HFFc6 (cell line): ENCODE measurements around the gene LEFTY2. TPM values are rescaled to one million over a fixed set of nuclear protein-coding genes. Genes with fewer than 3 reads are reported as not detected.

ENCODE experiments used
- DNase-seq: peaks from one replicate; pipeline ENCODE4 v3.0.0-alpha.2; 2018
- H3K27ac Mint-ChIP-seq: 2 replicates; pipeline ENCODE4 v1.8.0; 2020; ENCODE audit warnings: mild to moderate bottlenecking, mixed read lengths
- H3K27me3 Mint-ChIP-seq: 2 replicates; pipeline ENCODE4 v1.8.0; 2021; ENCODE audit warnings: mild to moderate bottlenecking, moderate library complexity, mixed read lengths; ENCODE audit not compliant: insufficient read depth
- H3K36me3 Mint-ChIP-seq: 2 replicates; pipeline ENCODE4 v1.8.0; 2021; ENCODE audit warnings: low read depth, mixed read lengths
- H3K4me1 Mint-ChIP-seq: 2 replicates; pipeline ENCODE4 v1.8.0; 2020; ENCODE audit warnings: low read depth, mixed read lengths
- H3K4me3 Mint-ChIP-seq: 2 replicates; pipeline ENCODE4 v1.8.0; 2020; ENCODE audit warnings: mild to moderate bottlenecking, moderate library complexity, mixed read lengths
- H3K9me3 Mint-ChIP-seq: 2 replicates; pipeline ENCODE4 v1.8.0; 2020; ENCODE audit warnings: mild to moderate bottlenecking, mixed read lengths
- CTCF ChIP-seq: fragments of 200-600 bp; sonication (generic); IDR thresholded peaks from 2 replicates; pipeline ENCODE4 v1.5.0; 2021; ENCODE audit warnings: antibody characterized with exemption, mild to moderate bottlenecking
- total RNA-seq, 6 experiments: library from RNA; stranded (reverse); fragmentation: NEBNext Ultra II Directional; extraction: Animal tissue kit (Norgen Biotek cat#: 25700); gene quantifications; 2 replicates in 1 of 6; 3 replicates in 5 of 6; pipeline ENCODE4 v1.2.3, GENCODE V29; 2021

Gene LEFTY2
- total RNA-seq, 6 experiments from 2014 or later, result not detected

- no peaks in the 10 kb centered on the region for H3K9me3 Mint-ChIP-seq
- peak; percentile 91 for DNase-seq
- no peak for TF ChIP-seq CTCF
- H3K4me3 Mint-ChIP-seq, result peak within 1 kb of the TSS; percentile 94
- H3K27ac Mint-ChIP-seq, result peak within 1 kb of the TSS; percentile 90
- no peaks in the 10 kb centered on the region; the same call in 1 of the 2 replicates for H3K27me3 Mint-ChIP-seq
- H3K4me1 Mint-ChIP-seq, result peaks cover 41% of the 10 kb centered on the region
- no peaks in the 10 kb centered on the region; the same call in 1 of the 2 replicates for H3K36me3 Mint-ChIP-seq
Observed at GRCh38 chr1:225923692-225924555, 17.1 kb downstream of the LEFTY2 start, which contains the start of gene PYCR2. Gene PYCR2, minus strand, starts transcription at chr1:225924250. Its CDS starts 140 bp downstream, at chr1:225924110.

GRCh38 chr1:225923381-225923691 is 17.7 kb downstream of the LEFTY2 start:
- H3K9me3 Mint-ChIP-seq, result no peaks in the 10 kb centered on the region

GRCh38 chr1:225921734-225922709 is 19.0 kb downstream of the LEFTY2 start:
- H3K27me3 Mint-ChIP-seq, result no peaks in the 10 kb centered on the region
- no peaks in the 10 kb centered on the region for H3K9me3 Mint-ChIP-seq
- peak overlapping the region; percentile 94; the same call in 1 of the 2 replicates for H3K4me3 Mint-ChIP-seq
- no peak for DNase-seq
- peaks cover 53% of the 10 kb centered on the region for H3K4me1 Mint-ChIP-seq
- no peak overlapping the region for H3K27ac Mint-ChIP-seq
- H3K36me3 Mint-ChIP-seq, result peaks cover 8% of the 10 kb centered on the region
- TF ChIP-seq CTCF, result no peak

More at GRCh38 chr1:225923381-225923691, 17.7 kb downstream of the LEFTY2 start:
- Mint-ChIP-seq H3K36me3 (no peaks in the 10 kb centered on the region; the same call in 1 of the 2 replicates), H3K4me3 (peak overlapping the region; percentile 94), H3K4me1 (peaks cover 41% of the 10 kb centered on the region), H3K27ac (peak overlapping the region; percentile 90), H3K27me3 (no peaks in the 10 kb centered on the region; the same call in 1 of the 2 replicates)
- no peak for DNase-seq
- TF ChIP-seq CTCF, result no peak

- no peaks in the 10 kb centered on the region; the same call in 1 of the 2 replicates for H3K27me3 Mint-ChIP-seq
- peak overlapping the region; percentile 78 for H3K27ac Mint-ChIP-seq
- peak; percentile 76 for DNase-seq
- TF ChIP-seq CTCF, result no peak
- peak overlapping the region; percentile 46 for H3K4me3 Mint-ChIP-seq
- H3K9me3 Mint-ChIP-seq, result no peaks in the 10 kb centered on the region
- H3K36me3 Mint-ChIP-seq, result peaks cover 8% of the 10 kb centered on the region
- H3K4me1 Mint-ChIP-seq, result peaks cover 43% of the 10 kb centered on the region
Observed at GRCh38 chr1:225919906-225920305, 21.1 kb downstream of the LEFTY2 start.

GRCh38 chr1:225918280-225918679 is 22.7 kb downstream of the LEFTY2 start:
- no peak for TF ChIP-seq CTCF
- Mint-ChIP-seq H3K27me3 (no peaks in the 10 kb centered on the region; the same call in 1 of the 2 replicates), H3K27ac (no peak overlapping the region), H3K36me3 (peaks cover 8% of the 10 kb centered on the region), H3K4me3 (no peak overlapping the region), H3K4me1 (peaks cover 41% of the 10 kb centered on the region), H3K9me3 (no peaks in the 10 kb centered on the region)
- no peak for DNase-seq
